MCF 10A (cell line): ENCODE results near the gene SLC24A3. TPM values are rescaled to one million over a fixed set of nuclear protein-coding genes. Genes with fewer than 3 reads are reported as not detected.

Experiments used
- BruUV-seq: library from RNA; stranded (reverse); fragments of 400-500 nt; replicated peaks from 2 replicates; lab custom pipeline; 2021; lab: Mats Ljungman, UMichigan
- CTCF ChIA-PET: fragments of 300-600 bp; sonication (Branson Sonifier 250); formaldehyde crosslinking; extraction: SDS; loops from one replicate; lab custom pipeline; 2021; ENCODE audit warnings: antibody characterized with exemption, inconsistent platforms; lab: Yijun Ruan, JAX
- POLR2A ChIA-PET: fragments of 300-600, 350-650 bp; sonication (Branson Sonifier 250); formaldehyde crosslinking; extraction: SDS; loops from one replicate; lab custom pipeline; 2020; ENCODE audit warnings: antibody characterized with exemption, inconsistent platforms; lab: Yijun Ruan, JAX
- DNase-seq: peaks from one replicate; pipeline ENCODE4 v3.0.0-alpha.2; 2018; ENCODE audit not compliant: unreplicated experiment
- H3K27ac Mint-ChIP-seq: one replicate; pipeline ENCODE4 v1.8.0; 2022; ENCODE audit warnings: mild to moderate bottlenecking, low read depth, mixed read lengths; ENCODE audit not compliant: unreplicated experiment
- H3K27me3 Mint-ChIP-seq: one replicate; pipeline ENCODE4 v1.8.0; 2022; ENCODE audit warnings: mixed read lengths; ENCODE audit not compliant: insufficient read depth, unreplicated experiment
- H3K36me3 Mint-ChIP-seq: one replicate; pipeline ENCODE4 v1.8.0; 2022; ENCODE audit warnings: mild to moderate bottlenecking, moderate library complexity, mixed read lengths; ENCODE audit not compliant: insufficient read depth, unreplicated experiment
- H3K4me1 Mint-ChIP-seq: one replicate; pipeline ENCODE4 v1.8.0; 2022; ENCODE audit warnings: mixed read lengths; ENCODE audit not compliant: insufficient read depth, unreplicated experiment
- H3K4me3 Mint-ChIP-seq: one replicate; pipeline ENCODE4 v1.8.0; 2022; ENCODE audit warnings: mild to moderate bottlenecking, moderate library complexity, mixed read lengths; ENCODE audit not compliant: unreplicated experiment
- H3K9me3 Mint-ChIP-seq: one replicate; pipeline ENCODE4 v1.8.0; 2022; ENCODE audit warnings: mixed read lengths; ENCODE audit not compliant: unreplicated experiment
- intact Hi-C: fragments of 100-400 bp; cut with micrococcal nuclease; formaldehyde crosslinking; loops from 2 replicates; pipeline ENCODE4 v1.14.1; 2022
- total RNA-seq: library from RNA; stranded (reverse); gene quantifications from 2 replicates; pipeline ENCODE4 v1.2.3, GENCODE V29; 2022
- TF ChIP-seq, protein P1 (sequence below): fragments of 200-600 bp; IDR thresholded peaks from one replicate; pipeline ENCODE4 v1.8.0; 2022; ENCODE audit warnings: antibody characterized with exemption, mild to moderate bottlenecking; ENCODE audit not compliant: unreplicated experiment

The SLC24A3 gene
- total RNA-seq, 1 experiment from 2014 or later = not detected

- POLR2A ChIA-PET = no interaction called here
- BruUV-seq = no TSS peak
- CTCF ChIA-PET = interaction anchor here (0.6 to 1.1 kb wide), 2 partner anchors 892 to 937 kb away, joined by 3 read pairs; partner anchors contain the start of gene DTD1
- TF ChIP-seq, protein P1, sequence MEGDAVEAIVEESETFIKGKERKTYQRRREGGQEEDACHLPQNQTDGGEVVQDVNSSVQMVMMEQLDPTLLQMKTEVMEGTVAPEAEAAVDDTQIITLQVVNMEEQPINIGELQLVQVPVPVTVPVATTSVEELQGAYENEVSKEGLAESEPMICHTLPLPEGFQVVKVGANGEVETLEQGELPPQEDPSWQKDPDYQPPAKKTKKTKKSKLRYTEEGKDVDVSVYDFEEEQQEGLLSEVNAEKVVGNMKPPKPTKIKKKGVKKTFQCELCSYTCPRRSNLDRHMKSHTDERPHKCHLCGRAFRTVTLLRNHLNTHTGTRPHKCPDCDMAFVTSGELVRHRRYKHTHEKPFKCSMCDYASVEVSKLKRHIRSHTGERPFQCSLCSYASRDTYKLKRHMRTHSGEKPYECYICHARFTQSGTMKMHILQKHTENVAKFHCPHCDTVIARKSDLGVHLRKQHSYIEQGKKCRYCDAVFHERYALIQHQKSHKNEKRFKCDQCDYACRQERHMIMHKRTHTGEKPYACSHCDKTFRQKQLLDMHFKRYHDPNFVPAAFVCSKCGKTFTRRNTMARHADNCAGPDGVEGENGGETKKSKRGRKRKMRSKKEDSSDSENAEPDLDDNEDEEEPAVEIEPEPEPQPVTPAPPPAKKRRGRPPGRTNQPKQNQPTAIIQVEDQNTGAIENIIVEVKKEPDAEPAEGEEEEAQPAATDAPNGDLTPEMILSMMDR = no peak
- DNase-seq = no peak
- Mint-ChIP-seq H3K27ac (no peak overlapping the region), H3K4me1 (no peaks in the 10 kb centered on the region), H3K27me3 (no peaks in the 10 kb centered on the region), H3K9me3 (peaks cover 8% of the 10 kb centered on the region), H3K36me3 (no peaks in the 10 kb centered on the region), H3K4me3 (no peak overlapping the region)
- intact Hi-C loops = no loop called here
Observed at GRCh38 chr20:19524691-19525090, 312.2 kb downstream of the SLC24A3 start.

- no peak for DNase-seq
- Mint-ChIP-seq H3K36me3 (no peaks in the 10 kb centered on the region), H3K27ac (no peak overlapping the region), H3K27me3 (no peaks in the 10 kb centered on the region), H3K4me3 (no peak overlapping the region), H3K4me1 (no peaks in the 10 kb centered on the region), H3K9me3 (peaks cover 8% of the 10 kb centered on the region)
- TF ChIP-seq, protein P1 = no peak
- intact Hi-C loops = no loop called here
- ChIA-PET CTCF (interaction anchor here (0.6 kb wide), 1 partner anchor 14 kb away, joined by 4 read pairs; no protein-coding TSS in a partner anchor), POLR2A (no interaction called here)
- BruUV-seq = no TSS peak
Observed at GRCh38 chr20:19527509-19527908, 315.1 kb downstream of the SLC24A3 start.

DNA sequence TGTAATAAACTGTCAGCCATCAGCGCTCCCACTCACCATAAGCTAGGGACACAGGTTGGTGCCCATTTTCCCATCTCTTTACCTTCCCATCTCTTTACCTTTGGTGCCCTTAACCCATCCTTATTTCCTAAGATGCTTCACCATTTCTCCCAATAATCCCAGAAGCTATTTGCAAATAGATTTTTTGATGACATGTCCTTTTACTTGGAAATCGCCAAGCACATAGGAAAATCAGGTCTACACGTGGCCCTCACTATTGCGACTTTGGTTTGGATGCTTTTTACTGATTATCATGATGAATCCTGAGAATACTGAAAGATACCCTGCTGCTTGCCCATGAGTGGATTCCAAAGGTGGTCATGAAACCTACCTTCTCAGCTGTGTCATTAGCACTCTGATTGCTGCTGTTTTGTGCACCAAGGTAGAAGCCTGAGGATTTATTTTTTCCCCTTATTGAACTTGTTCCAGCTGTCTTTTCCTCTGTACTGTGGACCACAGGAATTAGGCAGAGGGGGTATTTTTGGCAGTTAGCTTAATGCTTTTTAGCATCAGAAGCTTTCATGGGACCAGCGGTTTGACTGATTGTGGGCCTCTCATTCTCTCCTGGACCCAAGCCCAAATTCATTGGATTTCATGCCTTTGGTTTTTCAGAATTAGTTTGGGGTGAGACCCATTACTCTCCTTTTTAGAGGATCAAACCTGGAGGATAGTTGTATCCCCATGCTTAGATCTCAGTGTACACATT lies 316.0 kb downstream of the SLC24A3 start:
- ChIA-PET CTCF (no interaction called here), POLR2A (no interaction called here)
- no peak overlapping the region for H3K27ac Mint-ChIP-seq
- DNase-seq = no peak
- TF ChIP-seq, protein P1 = no peak
- H3K27me3 Mint-ChIP-seq = no peaks in the 10 kb centered on the region
- H3K4me3 Mint-ChIP-seq = no peak overlapping the region
- intact Hi-C loops = no loop called here
- H3K4me1 Mint-ChIP-seq = no peaks in the 10 kb centered on the region
- H3K36me3 Mint-ChIP-seq = no peaks in the 10 kb centered on the region
- no TSS peak for BruUV-seq
- H3K9me3 Mint-ChIP-seq = peaks cover 8% of the 10 kb centered on the region

- H3K36me3 Mint-ChIP-seq = no peaks in the 10 kb centered on the region
- no peak for DNase-seq
- H3K27ac Mint-ChIP-seq = no peak overlapping the region
- TF ChIP-seq, protein P1 = no peak
- no TSS peak for BruUV-seq
- no peak overlapping the region for H3K4me3 Mint-ChIP-seq
- intact Hi-C loops = no loop called here
- no peaks in the 10 kb centered on the region for H3K27me3 Mint-ChIP-seq
- CTCF ChIA-PET = no interaction called here
- H3K4me1 Mint-ChIP-seq = no peaks in the 10 kb centered on the region
- POLR2A ChIA-PET = no interaction called here
- H3K9me3 Mint-ChIP-seq = no peaks in the 10 kb centered on the region
Observed at GRCh38 chr20:19530006-19530405, 317.6 kb downstream of the SLC24A3 start.
